Measurements from ENCODE around the gene SEMA3B. TPM values are rescaled to one million over a fixed set of nuclear protein-coding genes. Genes with fewer than 3 reads are reported as not detected.

Gene SEMA3B
- total and polyA plus RNA-seq, 2 of the 4 experiments (the other 2 are of a cell fraction), result 4.3 to 29.3 TPM

DNA sequence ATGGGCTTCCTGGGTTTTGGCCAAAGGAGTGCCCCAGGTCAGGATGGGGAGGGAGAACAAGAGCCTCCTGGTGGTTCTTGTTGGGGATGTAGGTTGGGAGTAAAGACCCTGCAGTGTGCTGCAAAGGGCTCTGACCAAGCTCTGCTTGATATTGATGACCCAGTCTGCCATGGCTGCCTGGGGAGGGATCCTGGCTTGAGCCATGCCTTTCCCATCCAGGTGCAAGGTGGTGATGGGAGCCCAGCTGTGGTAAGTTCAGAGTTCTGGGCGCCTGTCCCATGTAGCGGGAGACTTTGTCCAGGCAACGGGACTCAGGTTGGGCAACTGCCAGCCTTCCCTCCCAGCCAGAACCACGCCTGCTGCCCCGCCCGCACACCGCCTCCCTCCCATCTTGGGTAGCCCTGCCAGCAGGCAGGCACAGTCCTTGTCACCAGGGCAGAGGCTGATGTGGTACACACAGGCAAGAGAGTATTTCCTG is 30.4 kb upstream of the SEMA3B start:
- H2BK15ac ChIP-seq (ENCODE audit: low read depth, low read length), result peak overlapping the region; percentile 61; the same call in 1 of the 3 replicates
- WGBS, 2 experiments (ENCODE audit: extremely low coverage in 2 of 2, insufficient read length in 1 of 2), result no CpG with 5 or more reads among the region's 7 CpGs
- H3K9me3 ChIP-seq (ENCODE audit: control insufficient read depth, insufficient read depth, low read length), result no peaks in the 10 kb centered on the region
- dilution Hi-C loops (cut with HindIII; ENCODE audit: low sequenced_read_pairs, unreplicated experiment) (no loop called here), intact Hi-C loops (cut with micrococcal nuclease) (no loop called here), in situ Hi-C loops (cut with MboI; ENCODE audit: low sequenced_read_pairs) (no loop called here)
- TF ChIP-seq BHLHE40 (IDR thresholded peaks at IDR 0.05; ENCODE audit: low read depth, low read length) (no peak), MAZ (IDR thresholded peaks at IDR 0.05; ENCODE audit: borderline replicate concordance, low read depth, low read length) (no peak), RAD21 (IDR thresholded peaks at IDR 0.05; ENCODE audit: low read length) (no peak), CEBPB (IDR thresholded peaks at IDR 0.05; ENCODE audit: low read depth, low read length) (no peak), RFX5 (IDR thresholded peaks at IDR 0.05; ENCODE audit: low read depth, low read length) (no peak), USF2 (IDR thresholded peaks at IDR 0.05; ENCODE audit: low read depth, low read length) (no peak), POLR2A (IDR thresholded peaks at IDR 0.05; ENCODE audit: low read depth, low read length) (no peak), NFE2L2 (IDR thresholded peaks at IDR 0.05; ENCODE audit: low read depth, low read length) (no peak), SMC3 (IDR thresholded peaks at IDR 0.05; ENCODE audit: low read depth, low read length) (no peak), MAFK (IDR thresholded peaks at IDR 0.05; ENCODE audit: low read depth, low read length) (no peak), FOS (IDR thresholded peaks at IDR 0.05; ENCODE audit: low read depth, low read length) (no peak), MXI1 (IDR thresholded peaks at IDR 0.05; ENCODE audit: borderline replicate concordance, low read depth, low read length) (no peak), ELK1 (IDR thresholded peaks at IDR 0.05; ENCODE audit: borderline replicate concordance, low read depth, low read length) (no peak), CHD1 (IDR thresholded peaks at IDR 0.05; ENCODE audit: low read depth, low read length) (no peak), RCOR1 (IDR thresholded peaks at IDR 0.05; ENCODE audit: insufficient replicate concordance, low read length) (no peak)
- TF ChIP-seq, protein P1, sequence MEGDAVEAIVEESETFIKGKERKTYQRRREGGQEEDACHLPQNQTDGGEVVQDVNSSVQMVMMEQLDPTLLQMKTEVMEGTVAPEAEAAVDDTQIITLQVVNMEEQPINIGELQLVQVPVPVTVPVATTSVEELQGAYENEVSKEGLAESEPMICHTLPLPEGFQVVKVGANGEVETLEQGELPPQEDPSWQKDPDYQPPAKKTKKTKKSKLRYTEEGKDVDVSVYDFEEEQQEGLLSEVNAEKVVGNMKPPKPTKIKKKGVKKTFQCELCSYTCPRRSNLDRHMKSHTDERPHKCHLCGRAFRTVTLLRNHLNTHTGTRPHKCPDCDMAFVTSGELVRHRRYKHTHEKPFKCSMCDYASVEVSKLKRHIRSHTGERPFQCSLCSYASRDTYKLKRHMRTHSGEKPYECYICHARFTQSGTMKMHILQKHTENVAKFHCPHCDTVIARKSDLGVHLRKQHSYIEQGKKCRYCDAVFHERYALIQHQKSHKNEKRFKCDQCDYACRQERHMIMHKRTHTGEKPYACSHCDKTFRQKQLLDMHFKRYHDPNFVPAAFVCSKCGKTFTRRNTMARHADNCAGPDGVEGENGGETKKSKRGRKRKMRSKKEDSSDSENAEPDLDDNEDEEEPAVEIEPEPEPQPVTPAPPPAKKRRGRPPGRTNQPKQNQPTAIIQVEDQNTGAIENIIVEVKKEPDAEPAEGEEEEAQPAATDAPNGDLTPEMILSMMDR (conservative IDR thresholded peaks at IDR 0.05; ENCODE audit: low read depth, low read length), result no peak
- no peaks in the 10 kb centered on the region for H3K27me3 ChIP-seq (ENCODE audit: control insufficient read depth, insufficient read depth, low read length)
- peaks cover 13% of the 10 kb centered on the region for H3K36me3 ChIP-seq (ENCODE audit: control insufficient read depth, insufficient read depth, low read length)
- peak overlapping the region; percentile 99 for H2AK5ac ChIP-seq (ENCODE audit: low read depth, low read length)
- peaks cover 10% of the 10 kb centered on the region for H3K9me1 ChIP-seq (ENCODE audit: insufficient read depth, low read length)
- CTCF ChIA-PET, result no interaction called here
- peak overlapping the region; percentile 93 for H3K56ac ChIP-seq (ENCODE audit: extremely low read depth, insufficient read depth, low read length)
- H3K9ac ChIP-seq (ENCODE audit: low read depth, low read length), result peak overlapping the region; percentile 88
- H2BK120ac ChIP-seq (ENCODE audit: low read depth, low read length), result peak overlapping the region; percentile 76
- peak overlapping the region; percentile 94 for H4K91ac ChIP-seq (ENCODE audit: insufficient read depth, low read depth, low read length)
- H2BK20ac ChIP-seq (ENCODE audit: low read depth, low read length), result no peak overlapping the region; the same call in 1 of the 2 replicates
- DNase-seq, result no peak
- peak overlapping the region; percentile 96 for H3K14ac ChIP-seq (replicated peaks; ENCODE audit: low read depth, low read length)
- peak overlapping the region; percentile 97 for H3K4ac ChIP-seq (ENCODE audit: low read depth, low read length)
- peaks cover 73% of the 10 kb centered on the region for H4K20me1 ChIP-seq (ENCODE audit: insufficient read depth, low read length)
- peak overlapping the region; percentile 100 for H2AK9ac ChIP-seq (replicated peaks; ENCODE audit: low read depth, low read length, poor library complexity)
- no TSS peak for BruUV-seq (replicated peaks)
- peak overlapping the region; percentile 9; the same call in 1 of the 2 replicates for H4K5ac ChIP-seq (ENCODE audit: low read depth, low read length)
- peaks cover 30% of the 10 kb centered on the region for H3K4me1 ChIP-seq (ENCODE audit: control insufficient read depth, insufficient read depth, low read length)
- H3K18ac ChIP-seq (ENCODE audit: low read depth, low read length), result no peak overlapping the region
- peak overlapping the region; percentile 82 for H3K4me3 ChIP-seq (ENCODE audit: insufficient read depth, low read depth, low read length)
- H3K27ac ChIP-seq (ENCODE audit: insufficient read depth, low read length), result peak overlapping the region; percentile 88
- POLR2A ChIA-PET (ENCODE audit: unreplicated experiment), result interaction anchor here (0.6 kb wide), 1 partner anchor 119 kb away, joined by 3 read pairs; no protein-coding TSS in a partner anchor
- peak overlapping the region; percentile 80 for H2BK5ac ChIP-seq (ENCODE audit: low read depth, low read length, poor library complexity, severe bottlenecking)
- H3K23ac ChIP-seq (ENCODE audit: low read depth, low read length), result peak overlapping the region; percentile 91
- peak overlapping the region; percentile 82 for H3K4me2 ChIP-seq (ENCODE audit: low read depth, low read length)
- peaks cover 0 to 56% of the 10 kb centered on the region in 2 experiments; a peak in 2 of 4 replicates for H3K79me1 ChIP-seq (ENCODE audit: low read depth in 1 of 2, low read length in 2 of 2)
- no peak overlapping the region for H2AFZ ChIP-seq (replicated peaks; ENCODE audit: low read length, poor library complexity)
- no peak for ATAC-seq (ENCODE audit: low read depth)
- peak overlapping the region; percentile 59 to 90; a peak in 3 of 4 replicates for H4K8ac ChIP-seq (ENCODE audit: low read depth in 2 of 2, low read length in 2 of 2)
